ENCODE results near the gene SDC1. TPM values are rescaled to one million over a fixed set of nuclear protein-coding genes. Genes with fewer than 3 reads are reported as not detected.
"Not testable (repeated sequence)": the region's sequence is repeated elsewhere in the genome, so short reads cannot be mapped to it uniquely, and the experiment has no call there.

SDC1 gene
- total RNA-seq, 6 experiments from 2014 or later = 92.1 to 141 (median 133) TPM

- TF ChIP-seq, protein P1, sequence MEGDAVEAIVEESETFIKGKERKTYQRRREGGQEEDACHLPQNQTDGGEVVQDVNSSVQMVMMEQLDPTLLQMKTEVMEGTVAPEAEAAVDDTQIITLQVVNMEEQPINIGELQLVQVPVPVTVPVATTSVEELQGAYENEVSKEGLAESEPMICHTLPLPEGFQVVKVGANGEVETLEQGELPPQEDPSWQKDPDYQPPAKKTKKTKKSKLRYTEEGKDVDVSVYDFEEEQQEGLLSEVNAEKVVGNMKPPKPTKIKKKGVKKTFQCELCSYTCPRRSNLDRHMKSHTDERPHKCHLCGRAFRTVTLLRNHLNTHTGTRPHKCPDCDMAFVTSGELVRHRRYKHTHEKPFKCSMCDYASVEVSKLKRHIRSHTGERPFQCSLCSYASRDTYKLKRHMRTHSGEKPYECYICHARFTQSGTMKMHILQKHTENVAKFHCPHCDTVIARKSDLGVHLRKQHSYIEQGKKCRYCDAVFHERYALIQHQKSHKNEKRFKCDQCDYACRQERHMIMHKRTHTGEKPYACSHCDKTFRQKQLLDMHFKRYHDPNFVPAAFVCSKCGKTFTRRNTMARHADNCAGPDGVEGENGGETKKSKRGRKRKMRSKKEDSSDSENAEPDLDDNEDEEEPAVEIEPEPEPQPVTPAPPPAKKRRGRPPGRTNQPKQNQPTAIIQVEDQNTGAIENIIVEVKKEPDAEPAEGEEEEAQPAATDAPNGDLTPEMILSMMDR (IDR thresholded peaks at IDR 0.05) = peak; percentile 76
- H3K4me3 Mint-ChIP-seq = no peak overlapping the region
Measured at GRCh38 chr2:20241973-20242726, 17.2 kb upstream of the SDC1 start.

DNA sequence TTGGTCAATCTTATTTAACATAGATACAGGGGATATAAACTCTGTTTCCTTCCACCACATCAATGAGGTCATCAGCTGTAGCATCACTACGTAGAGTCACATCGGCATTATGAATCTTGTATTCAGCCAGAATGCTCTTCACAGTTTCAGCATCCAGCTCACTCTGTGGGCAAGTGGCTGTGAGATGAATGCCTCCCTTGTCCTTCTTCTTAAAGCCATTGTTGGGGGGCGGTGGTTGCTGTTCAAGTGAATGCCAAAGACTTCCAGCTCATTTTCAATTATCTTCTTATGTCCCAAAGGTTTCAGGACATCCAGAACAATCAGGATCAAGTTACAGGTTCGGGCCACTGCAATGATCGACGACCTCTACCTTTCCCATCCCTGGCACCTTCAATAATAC, 15.4 kb upstream of the SDC1 start:
- not testable (repeated sequence) for H3K27me3 Mint-ChIP-seq (ENCODE audit: insufficient read depth); DNase-seq

More at GRCh38 chr2:20241973-20242726, 17.2 kb upstream of the SDC1 start:
- Mint-ChIP-seq H3K9me3 (0 out of 2 replicates have a peak, but pooled peaks cover 5% of the 10 kb centered on the region), H3K27me3 (ENCODE audit: insufficient read depth) (peaks cover 2% of the 10 kb centered on the region), H3K27ac (no peak overlapping the region), H3K4me1 (ENCODE audit: low read depth) (no peaks in the 10 kb centered on the region), H3K36me3 (ENCODE audit: low read depth) (peaks cover 11% of the 10 kb centered on the region)
- DNase-seq = no peak

GRCh38 chr2:20236496-20236895, 11.6 kb upstream of the SDC1 start:
- Mint-ChIP-seq H3K36me3 (ENCODE audit: low read depth) (peaks cover 2% of the 10 kb centered on the region), H3K27me3 (ENCODE audit: insufficient read depth) (peaks cover 3% of the 10 kb centered on the region), H3K4me1 (ENCODE audit: low read depth) (peaks cover 5% of the 10 kb centered on the region), H3K27ac (no peak overlapping the region), H3K4me3 (no peak overlapping the region), H3K9me3 (0 out of 2 replicates have a peak, but pooled peaks cover 5% of the 10 kb centered on the region)
- no peak for DNase-seq
- TF ChIP-seq, protein P1 (IDR thresholded peaks at IDR 0.05) = no peak

More for the DNA sequence above, 15.4 kb upstream of the SDC1 start:
- H3K36me3 Mint-ChIP-seq (ENCODE audit: low read depth); H3K4me3 Mint-ChIP-seq; H3K9me3 Mint-ChIP-seq; H3K27ac Mint-ChIP-seq; H3K4me1 Mint-ChIP-seq (ENCODE audit: low read depth): not testable (repeated sequence)

GRCh38 chr2:20235655-20236305, 10.8 kb upstream of the SDC1 start:
- Mint-ChIP-seq H3K27me3 (ENCODE audit: insufficient read depth) (peaks cover 3% of the 10 kb centered on the region), H3K4me1 (ENCODE audit: low read depth) (peaks cover 12% of the 10 kb centered on the region), H3K27ac (no peak overlapping the region), H3K9me3 (0 out of 2 replicates have a peak, but pooled peaks cover 5% of the 10 kb centered on the region), H3K4me3 (no peak overlapping the region), H3K36me3 (ENCODE audit: low read depth) (no peaks in the 10 kb centered on the region; the same call in 1 of the 2 replicates)
- no peak for DNase-seq
- TF ChIP-seq, protein P1 (IDR thresholded peaks at IDR 0.05) = no peak

DNA sequence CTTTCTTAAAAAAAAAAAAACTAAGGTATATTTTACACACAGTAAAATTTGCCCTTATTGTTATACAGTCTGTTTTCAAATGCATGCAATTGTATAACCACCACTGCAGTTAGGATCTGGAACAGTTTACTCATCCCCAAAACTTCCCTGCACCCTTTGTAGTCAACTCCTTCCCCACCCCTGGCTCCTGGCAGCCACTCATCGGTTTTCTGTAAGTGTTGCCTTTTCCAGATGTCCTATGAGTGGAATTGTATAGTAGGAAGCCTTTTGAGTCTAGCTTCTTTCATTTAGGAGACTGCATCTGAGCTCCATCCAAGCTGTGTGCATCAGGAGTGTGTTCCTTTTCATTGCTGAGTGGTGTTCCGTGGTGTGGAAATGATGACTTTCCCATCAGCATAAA, 9.7 kb upstream of the SDC1 start:
- H3K27ac Mint-ChIP-seq = not testable (repeated sequence)

GRCh38 chr2:20232837-20233207, 7.9 kb upstream of the SDC1 start:
- no peaks in the 10 kb centered on the region for H3K36me3 Mint-ChIP-seq (ENCODE audit: low read depth)
- TF ChIP-seq, protein P1 (IDR thresholded peaks at IDR 0.05) = no peak
- DNase-seq = no peak
- H3K9me3 Mint-ChIP-seq = 0 out of 2 replicates have a peak, but pooled peaks cover under 1% of the 10 kb centered on the region
- no peak overlapping the region for H3K4me3 Mint-ChIP-seq
- peaks cover 2% of the 10 kb centered on the region for H3K27me3 Mint-ChIP-seq (ENCODE audit: insufficient read depth)
- peaks cover 30% of the 10 kb centered on the region for H3K4me1 Mint-ChIP-seq (ENCODE audit: low read depth)
- H3K27ac Mint-ChIP-seq = no peak overlapping the region

More for the DNA sequence above, 9.7 kb upstream of the SDC1 start:
- peaks cover 20% of the 10 kb centered on the region for H3K4me1 Mint-ChIP-seq (ENCODE audit: low read depth)
- H3K4me3 Mint-ChIP-seq; H3K36me3 Mint-ChIP-seq (ENCODE audit: low read depth); H3K27me3 Mint-ChIP-seq (ENCODE audit: insufficient read depth); DNase-seq; H3K9me3 Mint-ChIP-seq: not testable (repeated sequence)
